ENCODE results near the gene CDC42BPB.

Gene CDC42BPB

GRCh38 chr14:103057028-103057371, 349 bp downstream of the CDC42BPB start:
- Histone ChIP-seq H3K9ac (ENCODE audit: low read length) (no peak overlapping the region), H3K27ac (ENCODE audit: low read length) (no peak overlapping the region), H3K4me2 (ENCODE audit: low read depth, low read length) (peak overlapping the region; percentile 24; the same call in 1 of the 2 replicates), H3K36me3 (replicated peaks; ENCODE audit: insufficient read depth, low read length) (no peaks in the 10 kb centered on the region), H3K27me3 (replicated peaks; ENCODE audit: insufficient read depth, low read length) (no peaks in the 10 kb centered on the region), H3F3A (ENCODE audit: insufficient read depth, low read length) (no peaks in the 10 kb centered on the region), H3K9me2 (replicated peaks; ENCODE audit: insufficient read depth, low read length) (no peaks in the 10 kb centered on the region), H4K20me1 (ENCODE audit: insufficient read depth, low read length) (no peaks in the 10 kb centered on the region), H3K9me3 (replicated peaks; ENCODE audit: insufficient read depth, low read length) (no peaks in the 10 kb centered on the region), H3K4me1 (ENCODE audit: low read length) (no peaks in the 10 kb centered on the region), H3K4me3 (ENCODE audit: low read length) (peak overlapping the region; percentile 60), H3K79me2 (ENCODE audit: low read length) (no peaks in the 10 kb centered on the region; the same call in 1 of the 2 replicates), H2AFZ (ENCODE audit: low read length) (no peak overlapping the region)
- DNase-seq = no peak
- TF ChIP-seq EZH2 (optimal IDR thresholded peaks at IDR 0.05; ENCODE audit: low read depth, low read length) (no peak), CTCF (IDR thresholded peaks at IDR 0.05; ENCODE audit: low read length) (no peak)

GRCh38 chr14:103056322-103057027, 874 bp downstream of the CDC42BPB start:
- Histone ChIP-seq H3K4me2 (ENCODE audit: low read depth, low read length) (peak overlapping the region; percentile 24; the same call in 1 of the 2 replicates), H3K27me3 (replicated peaks; ENCODE audit: insufficient read depth, low read length) (no peaks in the 10 kb centered on the region), H3K9me2 (replicated peaks; ENCODE audit: insufficient read depth, low read length) (no peaks in the 10 kb centered on the region), H3K4me1 (ENCODE audit: low read length) (no peaks in the 10 kb centered on the region), H3F3A (ENCODE audit: insufficient read depth, low read length) (no peaks in the 10 kb centered on the region), H3K9ac (ENCODE audit: low read length) (no peak overlapping the region), H4K20me1 (ENCODE audit: insufficient read depth, low read length) (no peaks in the 10 kb centered on the region), H3K36me3 (replicated peaks; ENCODE audit: insufficient read depth, low read length) (no peaks in the 10 kb centered on the region), H3K79me2 (ENCODE audit: low read length) (no peaks in the 10 kb centered on the region; the same call in 1 of the 2 replicates), H3K4me3 (ENCODE audit: low read length) (peak overlapping the region; percentile 60), H3K27ac (ENCODE audit: low read length) (no peak overlapping the region), H2AFZ (ENCODE audit: low read length) (no peak overlapping the region), H3K9me3 (replicated peaks; ENCODE audit: insufficient read depth, low read length) (no peaks in the 10 kb centered on the region)
- TF ChIP-seq EZH2 (optimal IDR thresholded peaks at IDR 0.05; ENCODE audit: low read depth, low read length) (no peak), CTCF (IDR thresholded peaks at IDR 0.05; ENCODE audit: low read length) (no peak), EZH2phosphoT487 (IDR thresholded peaks at IDR 0.05; ENCODE audit: low read length) (no peak)
- no peak for DNase-seq

- H3K27me3 ChIP-seq (replicated peaks; ENCODE audit: insufficient read depth, low read length) = no peaks in the 10 kb centered on the region
- no peak overlapping the region for H3K4me2 ChIP-seq (ENCODE audit: low read depth, low read length)
- H3K9me3 ChIP-seq (replicated peaks; ENCODE audit: insufficient read depth, low read length) = no peaks in the 10 kb centered on the region
- no peaks in the 10 kb centered on the region for H3F3A ChIP-seq (ENCODE audit: insufficient read depth, low read length)
- H3K79me2 ChIP-seq (ENCODE audit: low read length) = no peaks in the 10 kb centered on the region; the same call in 1 of the 2 replicates
- no peak overlapping the region for H3K9ac ChIP-seq (ENCODE audit: low read length)
- TF ChIP-seq EZH2 (optimal IDR thresholded peaks at IDR 0.05; ENCODE audit: low read depth, low read length) (no peak), EZH2phosphoT487 (IDR thresholded peaks at IDR 0.05; ENCODE audit: low read length) (no peak), CTCF (IDR thresholded peaks at IDR 0.05; ENCODE audit: low read length) (no peak)
- no peaks in the 10 kb centered on the region for H3K36me3 ChIP-seq (replicated peaks; ENCODE audit: insufficient read depth, low read length)
- DNase-seq = no peak
- H3K9me2 ChIP-seq (replicated peaks; ENCODE audit: insufficient read depth, low read length) = no peaks in the 10 kb centered on the region
- no peak overlapping the region for H2AFZ ChIP-seq (ENCODE audit: low read length)
- no peaks in the 10 kb centered on the region for H4K20me1 ChIP-seq (ENCODE audit: insufficient read depth, low read length)
- H3K4me1 ChIP-seq (ENCODE audit: low read length) = no peaks in the 10 kb centered on the region
- H3K27ac ChIP-seq (ENCODE audit: low read length) = no peak overlapping the region
- no peak overlapping the region for H3K4me3 ChIP-seq (ENCODE audit: low read length)
Measured at GRCh38 chr14:103055695-103056094, 1.7 kb downstream of the CDC42BPB start.
